DND-41 (cell line): ENCODE measurements around the gene IGFBP5.

ENCODE experiments used
- ATAC-seq: fragments of 200-7000 bp; cut with Tn5 transposase; 3 replicates; pipeline ENCODE4 v1.9.1; 2021; ENCODE audit warnings: low read depth; ENCODE audit not compliant: insufficient read depth
- DNase-seq: peaks from one replicate; pipeline ENCODE4 v3.0.0-alpha.2; 2020
- H2AFZ ChIP-seq: 2 replicates; pipeline ENCODE4 v1.6.0; 2012; ENCODE audit warnings: low read depth, low read length
- H3K27ac ChIP-seq: 2 replicates; pipeline ENCODE4 v1.5.1; 2012; ENCODE audit warnings: low read length, inconsistent platforms
- H3K27me3 ChIP-seq: fragments of 200-600 bp; sonication (generic); 2 replicates; pipeline ENCODE4 v1.6.0; 2012; ENCODE audit warnings: low read length, mild to moderate bottlenecking, inconsistent platforms; ENCODE audit not compliant: insufficient read depth, poor library complexity
- H3K36me3 ChIP-seq: 2 replicates; pipeline ENCODE4 v1.5.1; 2012; ENCODE audit warnings: low read length, inconsistent platforms; ENCODE audit not compliant: insufficient read depth
- H3K4me1 ChIP-seq: 2 replicates; pipeline ENCODE4 v1.5.1; 2012; ENCODE audit warnings: mild to moderate bottlenecking, low read length; ENCODE audit not compliant: insufficient read depth
- H3K4me2 ChIP-seq: 2 replicates; pipeline ENCODE4 v1.6.0; 2012; ENCODE audit warnings: mild to moderate bottlenecking, moderate library complexity, low read length, inconsistent platforms; ENCODE audit not compliant: insufficient read depth
- H3K4me3 ChIP-seq, 2 experiments: fragments of 200-600 bp in 1 of 2; shearing (Covaris generic) in 1 of 2; 2 replicates each; pipeline ENCODE4 v1.5.1; 2012 to 2016; ENCODE audit warnings: inconsistent platforms in 2 of 2, low read length in 2 of 2, mild to moderate bottlenecking in 2 of 2, low read depth in 1 of 2, moderate library complexity in 1 of 2
- H3K79me2 ChIP-seq: 2 replicates; pipeline ENCODE4 v1.6.0; 2012; ENCODE audit warnings: low read length, inconsistent platforms; ENCODE audit not compliant: insufficient read depth
- H3K9ac ChIP-seq: 2 replicates; pipeline ENCODE4 v1.6.0; 2012; ENCODE audit warnings: low read depth, mild to moderate bottlenecking, inconsistent platforms, low read length, moderate library complexity
- H3K9me3 ChIP-seq: 2 replicates; pipeline ENCODE4 v1.5.1; 2012; ENCODE audit warnings: low read length, moderate library complexity, mild to moderate bottlenecking, inconsistent platforms; ENCODE audit not compliant: insufficient read depth, severe bottlenecking
- H4K20me1 ChIP-seq: 2 replicates; pipeline ENCODE4 v1.6.0; 2012; ENCODE audit warnings: low read length; ENCODE audit not compliant: insufficient read depth
- CTCF ChIP-seq: IDR thresholded peaks from 2 replicates; pipeline ENCODE4 v1.5.1; 2012; ENCODE audit warnings: borderline replicate concordance, low read length, moderate library complexity, mild to moderate bottlenecking; ENCODE audit not compliant: poor library complexity, severe bottlenecking; ENCODE audit errors: extremely low read depth
- EZH2 ChIP-seq: IDR thresholded peaks from 3 replicates; pipeline ENCODE4 v1.6.1; 2012; ENCODE audit warnings: borderline replicate concordance, low read depth, mild to moderate bottlenecking, moderate library complexity, low read length, inconsistent platforms; ENCODE audit not compliant: severe bottlenecking

Gene IGFBP5

GRCh38 chr2:216660496-216660895, 34.9 kb downstream of the IGFBP5 start:
- no peak overlapping the region for H3K27ac ChIP-seq
- H4K20me1 ChIP-seq = peaks cover 92% of the 10 kb centered on the region
- no peak overlapping the region for H3K4me3 ChIP-seq
- no peak overlapping the region for H3K9ac ChIP-seq
- ATAC-seq (no peak), DNase-seq (no peak)
- no peak overlapping the region for H2AFZ ChIP-seq
- H3K79me2 ChIP-seq = peaks cover 67% of the 10 kb centered on the region
- TF ChIP-seq CTCF (no peak), EZH2 (no peak)
- H3K9me3 ChIP-seq = no peaks in the 10 kb centered on the region
- H3K36me3 ChIP-seq = peaks cover 98% of the 10 kb centered on the region
- peaks cover 6% of the 10 kb centered on the region for H3K4me1 ChIP-seq
- no peaks in the 10 kb centered on the region for H3K27me3 ChIP-seq
- no peak overlapping the region for H3K4me2 ChIP-seq

DNA sequence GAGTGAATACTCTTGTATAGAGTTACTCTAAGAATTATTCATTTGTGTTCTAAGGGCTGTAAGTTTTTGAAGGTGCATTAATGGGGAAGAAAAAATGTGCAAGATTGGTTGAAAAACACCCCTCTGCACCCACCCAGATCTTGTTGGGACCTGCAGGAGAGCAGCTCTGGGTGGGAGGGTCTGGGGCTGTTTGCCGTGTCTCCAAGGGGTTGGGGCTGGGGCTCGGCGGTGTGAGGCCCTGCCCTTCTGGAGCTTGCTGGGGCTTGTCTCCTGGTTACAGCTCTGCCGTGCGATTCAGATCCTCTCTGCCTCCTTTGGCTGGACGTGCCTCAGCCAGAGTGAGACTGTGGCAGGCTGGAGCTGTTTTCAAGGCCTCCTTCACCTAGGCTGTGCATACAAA, 36.1 kb downstream of the IGFBP5 start:
- Histone ChIP-seq H3K4me3 (no peak overlapping the region), H3K27me3 (no peaks in the 10 kb centered on the region), H2AFZ (no peak overlapping the region), H3K4me2 (no peak overlapping the region), H3K9me3 (no peaks in the 10 kb centered on the region), H3K9ac (no peak overlapping the region), H3K27ac (no peak overlapping the region), H3K36me3 (peaks cover 98% of the 10 kb centered on the region), H4K20me1 (peaks cover 93% of the 10 kb centered on the region), H3K79me2 (peaks cover 80% of the 10 kb centered on the region), H3K4me1 (peaks cover 14% of the 10 kb centered on the region)
- no peak for ATAC-seq
- no peak for TF ChIP-seq EZH2
- TF ChIP-seq CTCF = no peak
- DNase-seq = no peak

DNA sequence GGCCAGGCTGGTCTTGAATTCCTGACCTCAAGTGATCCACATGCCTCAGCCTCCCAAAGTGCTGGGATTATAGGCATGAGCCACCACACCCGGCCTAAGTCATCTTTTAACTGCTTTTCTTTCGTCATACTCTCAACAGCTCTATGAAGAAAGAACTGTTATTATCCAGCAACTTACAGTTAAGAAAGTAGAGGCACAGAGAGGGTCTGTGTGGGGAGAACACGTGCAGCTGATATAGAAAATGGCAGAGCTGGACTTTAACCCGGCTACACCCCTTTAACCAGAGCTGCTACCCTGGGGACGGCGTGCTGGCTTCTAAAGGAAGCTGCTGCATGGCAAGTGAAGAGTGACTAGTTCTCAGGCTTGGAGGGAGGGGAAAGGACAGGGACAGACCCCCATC, 36.6 kb downstream of the IGFBP5 start:
- ATAC-seq (no peak), DNase-seq (no peak)
- Histone ChIP-seq H3K4me2 (no peak overlapping the region), H3K36me3 (peaks cover 98% of the 10 kb centered on the region), H3K4me1 (peaks cover 19% of the 10 kb centered on the region), H3K9me3 (no peaks in the 10 kb centered on the region), H3K27ac (no peak overlapping the region), H3K4me3 (no peak overlapping the region), H3K9ac (no peak overlapping the region), H4K20me1 (peaks cover 93% of the 10 kb centered on the region), H3K27me3 (no peaks in the 10 kb centered on the region), H3K79me2 (peaks cover 85% of the 10 kb centered on the region), H2AFZ (no peak overlapping the region)
- TF ChIP-seq EZH2 (no peak), CTCF (no peak)

DNA sequence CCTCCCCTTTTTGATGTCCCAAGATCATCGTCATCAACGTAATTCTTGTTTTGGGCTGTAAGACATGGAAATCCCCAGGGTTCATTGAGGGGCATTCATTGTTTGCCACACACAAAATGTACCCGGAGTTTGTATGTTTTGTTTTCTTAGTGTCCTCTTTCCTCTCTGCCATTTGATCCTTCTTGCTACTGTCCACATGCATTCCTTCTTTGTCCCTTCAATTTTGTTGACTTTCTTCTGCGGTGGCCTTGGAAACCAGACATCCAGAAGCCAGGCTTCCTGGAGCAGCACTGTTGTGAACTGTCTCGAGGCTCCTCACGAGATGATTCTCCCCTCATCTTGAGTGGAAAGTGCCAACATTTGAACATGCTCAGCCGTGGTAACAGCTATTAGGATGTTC, 37.4 kb downstream of the IGFBP5 start:
- no peak overlapping the region for H3K9ac ChIP-seq
- peaks cover 26% of the 10 kb centered on the region for H3K4me1 ChIP-seq
- H3K9me3 ChIP-seq = no peaks in the 10 kb centered on the region
- no peaks in the 10 kb centered on the region for H3K27me3 ChIP-seq
- peaks cover 98% of the 10 kb centered on the region for H3K36me3 ChIP-seq
- peaks cover 93% of the 10 kb centered on the region for H3K79me2 ChIP-seq
- no peak for DNase-seq
- H2AFZ ChIP-seq = no peak overlapping the region
- peaks cover 93% of the 10 kb centered on the region for H4K20me1 ChIP-seq
- no peak for TF ChIP-seq EZH2
- TF ChIP-seq CTCF = no peak
- no peak overlapping the region for H3K4me2 ChIP-seq
- no peak overlapping the region for H3K4me3 ChIP-seq
- ATAC-seq = no peak
- no peak overlapping the region for H3K27ac ChIP-seq
